IPS DF 4.7 (cell line): ENCODE data around the gene PPP1R16B.
A peak's percentile ranks its signal among the peaks of the same experiment; 100 is the strongest.

Experiments used
- DNase-seq: peaks from one replicate; pipeline ENCODE4 v3.0.0-alpha.2; 2013; ENCODE audit warnings: low spot score; ENCODE audit errors: extremely low read depth

PPP1R16B gene

DNA sequence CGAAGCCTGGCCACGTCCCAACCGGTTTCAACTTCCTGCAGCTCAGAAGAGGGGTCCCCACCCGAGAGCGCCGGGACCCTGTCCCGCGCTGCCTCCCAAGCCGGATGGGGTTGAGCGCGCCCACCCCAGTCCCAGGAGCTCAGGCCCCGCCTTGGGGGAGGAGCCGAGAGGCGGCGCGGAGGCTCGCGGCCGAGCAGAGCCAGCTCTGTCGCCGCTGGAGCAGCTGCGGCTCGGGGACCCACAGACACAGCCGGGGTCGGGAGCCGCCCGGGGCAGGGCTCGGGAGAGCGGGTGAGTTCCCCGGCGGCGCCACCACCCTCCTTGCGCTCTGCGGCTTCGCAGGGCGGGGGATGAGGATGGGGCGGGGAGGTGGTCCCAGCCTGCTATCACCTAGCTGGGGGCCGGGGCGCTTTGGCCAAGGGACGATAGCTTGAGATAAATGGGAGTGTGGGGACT, at the start of gene PPP1R16B:
Gene PPP1R16B (plus strand): TSS at position 196 of the 456 bp plus-strand sequence. CDS start 30,229 bp downstream, outside the sequence.
- no peak for DNase-seq

DNA sequence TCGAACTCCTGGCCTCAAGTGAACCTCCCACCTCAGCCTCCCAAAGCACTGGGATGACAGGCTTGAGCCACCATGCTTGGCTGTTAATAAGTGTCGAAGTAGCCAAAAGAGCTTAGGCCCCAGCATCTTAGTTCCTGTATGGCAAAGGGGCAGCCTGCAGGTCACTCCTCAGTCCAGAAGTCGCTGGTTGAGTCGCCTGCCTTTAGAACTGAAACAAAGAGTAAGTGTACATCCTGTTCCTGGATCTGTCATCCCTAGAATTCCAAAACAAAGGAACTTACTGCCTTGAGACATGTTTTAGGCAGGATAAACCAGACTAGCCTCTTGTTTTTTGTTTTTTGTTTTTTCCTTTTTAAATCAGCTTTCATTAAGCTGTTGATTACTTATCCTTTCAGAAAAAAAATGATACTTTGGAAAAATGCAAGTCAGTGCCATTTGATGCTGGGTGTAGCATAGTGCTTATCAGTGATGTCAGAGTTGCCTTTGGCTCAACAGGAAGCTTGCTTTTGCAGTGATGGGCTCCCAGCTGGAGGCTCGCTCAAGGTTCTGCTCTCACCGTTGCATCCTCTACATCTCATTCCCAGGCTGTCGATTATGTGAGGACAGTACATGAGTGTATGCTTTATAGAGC, 48.2 kb upstream of the PPP1R16B start:
- no peak for DNase-seq

DNA sequence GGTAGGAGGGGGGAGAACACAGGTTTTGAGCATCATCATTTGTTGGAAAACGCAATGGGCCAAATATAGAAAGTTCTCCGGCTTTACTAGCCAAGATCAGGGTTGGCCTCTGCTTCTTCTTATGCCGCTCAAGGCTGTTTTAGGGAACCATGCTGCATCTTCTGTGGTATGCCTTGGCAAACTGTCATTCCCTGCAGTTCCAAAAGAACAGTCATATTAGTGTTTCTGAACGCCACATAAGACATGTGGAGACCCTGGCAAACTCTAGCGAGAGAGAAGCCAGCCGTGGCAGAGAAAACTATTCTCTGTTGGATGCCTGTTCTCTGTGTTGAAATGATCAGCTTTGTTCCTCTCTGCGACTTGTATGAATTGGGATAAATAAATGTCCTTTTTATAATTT, 46.4 kb upstream of the PPP1R16B start:
- no peak for DNase-seq

DNA sequence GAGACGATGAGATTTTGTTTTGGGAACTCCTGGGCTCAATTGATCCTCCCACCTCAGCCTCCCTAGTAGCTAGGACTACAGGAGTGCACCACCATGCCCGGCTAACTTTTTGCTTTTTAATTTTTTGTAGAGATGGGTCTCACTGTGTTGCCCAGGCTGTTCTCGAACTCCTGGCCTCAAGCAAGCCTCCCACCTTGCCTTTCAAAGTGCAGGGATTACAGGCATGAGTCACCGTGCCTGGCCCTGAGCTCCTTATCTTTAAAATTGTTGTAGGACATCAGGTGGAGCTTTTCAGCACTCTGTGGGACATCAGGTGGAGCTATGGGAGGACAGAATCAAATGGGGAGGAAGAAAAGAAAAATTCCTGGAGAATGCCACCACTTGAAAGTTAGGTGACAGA, 44.5 kb upstream of the PPP1R16B start:
- no peak for DNase-seq

DNA sequence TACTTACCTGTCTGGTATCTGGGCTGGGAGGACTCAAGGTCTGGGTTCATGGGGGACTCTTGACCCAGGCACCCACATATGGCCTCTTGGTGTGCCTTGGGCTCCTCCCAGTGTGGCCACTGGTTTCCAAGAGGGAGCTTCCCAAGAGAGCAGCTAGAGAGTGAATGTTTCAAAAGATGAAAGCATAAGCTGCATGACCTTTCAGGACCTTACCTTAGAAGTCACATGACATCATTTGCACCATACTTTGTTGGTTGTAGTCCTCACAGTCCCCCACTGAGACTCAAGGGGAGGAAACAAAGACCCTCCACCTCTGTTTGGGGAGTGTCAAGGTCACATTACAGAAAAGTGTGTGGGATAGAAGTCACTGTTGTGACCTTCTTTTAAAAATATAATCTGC, 43.3 kb upstream of the PPP1R16B start:
- no peak for DNase-seq

DNA sequence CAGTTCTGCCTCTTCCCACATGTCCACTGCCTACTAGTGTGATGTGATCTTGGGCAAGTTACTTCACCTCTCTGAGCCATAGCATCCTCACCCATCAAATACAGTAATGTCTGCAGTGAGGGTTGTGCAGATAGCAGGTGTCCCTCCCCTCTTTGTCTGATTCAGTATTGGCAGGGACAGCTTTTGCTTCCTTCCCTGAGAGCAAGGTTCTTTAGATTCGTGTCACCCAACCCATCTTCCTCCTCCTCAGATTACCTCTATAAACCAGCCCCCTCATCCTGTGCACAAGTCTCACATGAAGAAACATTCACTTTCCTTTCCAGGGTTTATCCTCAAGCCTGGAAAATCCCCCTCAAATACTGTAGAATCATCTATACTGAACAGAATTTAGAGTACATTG, 41.9 kb upstream of the PPP1R16B start:
- DNase-seq, result no peak

DNA sequence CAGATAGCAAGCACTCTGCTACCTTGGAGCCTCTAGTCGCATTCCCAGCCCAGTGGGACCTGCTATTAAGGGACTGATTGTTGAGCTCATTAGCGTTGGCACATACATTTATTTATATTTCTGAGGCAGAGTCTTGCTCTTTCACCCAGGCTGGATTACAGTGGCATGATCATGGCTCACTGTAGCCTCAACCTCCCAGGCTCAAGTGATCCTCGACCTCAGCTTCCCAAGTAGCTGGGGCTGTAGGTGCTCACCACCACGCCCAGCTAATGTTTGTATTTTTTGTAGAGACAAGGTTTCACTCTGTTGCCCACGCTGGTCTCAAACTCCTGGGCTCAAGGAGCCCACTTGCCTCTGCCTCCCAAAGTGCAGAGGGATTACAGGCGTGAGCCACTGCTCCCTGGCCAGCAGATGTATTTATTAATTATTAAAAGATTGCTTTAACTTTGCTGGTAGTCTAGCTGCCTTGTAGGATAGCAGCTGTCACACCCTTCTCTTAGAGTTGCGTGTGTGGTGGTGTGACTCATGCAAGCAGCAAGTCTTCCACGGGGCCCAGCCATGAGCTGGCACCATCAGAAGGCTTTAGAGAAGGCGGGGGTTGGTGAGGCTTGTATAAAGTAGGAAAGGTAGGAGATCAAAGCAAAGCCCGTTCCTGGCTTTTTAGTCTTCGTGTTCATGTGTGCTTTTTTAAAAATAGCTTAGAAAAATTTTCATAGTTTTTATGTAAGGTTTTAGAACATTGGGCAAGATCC, 40.8 kb upstream of the PPP1R16B start:
- no peak for DNase-seq

DNA sequence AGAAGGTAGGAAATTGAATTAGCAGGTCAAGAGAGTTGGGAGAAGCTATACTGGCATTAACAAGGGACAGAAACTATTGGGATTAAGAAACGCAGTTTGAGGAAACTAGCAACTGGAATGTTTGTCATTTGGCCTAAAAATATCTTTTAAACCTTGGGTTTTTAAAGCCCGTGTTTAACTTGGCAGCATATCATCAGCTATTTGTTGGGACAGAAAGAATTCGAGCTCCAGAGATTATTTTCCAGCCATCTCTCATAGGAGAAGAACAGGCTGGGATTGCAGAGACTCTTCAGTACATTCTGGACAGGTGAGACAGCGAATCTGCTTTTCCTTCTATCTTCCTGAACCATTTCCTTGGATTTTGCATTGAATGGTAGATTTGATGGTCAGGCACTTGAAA, 39.4 kb upstream of the PPP1R16B start:
- DNase-seq, result no peak

DNA sequence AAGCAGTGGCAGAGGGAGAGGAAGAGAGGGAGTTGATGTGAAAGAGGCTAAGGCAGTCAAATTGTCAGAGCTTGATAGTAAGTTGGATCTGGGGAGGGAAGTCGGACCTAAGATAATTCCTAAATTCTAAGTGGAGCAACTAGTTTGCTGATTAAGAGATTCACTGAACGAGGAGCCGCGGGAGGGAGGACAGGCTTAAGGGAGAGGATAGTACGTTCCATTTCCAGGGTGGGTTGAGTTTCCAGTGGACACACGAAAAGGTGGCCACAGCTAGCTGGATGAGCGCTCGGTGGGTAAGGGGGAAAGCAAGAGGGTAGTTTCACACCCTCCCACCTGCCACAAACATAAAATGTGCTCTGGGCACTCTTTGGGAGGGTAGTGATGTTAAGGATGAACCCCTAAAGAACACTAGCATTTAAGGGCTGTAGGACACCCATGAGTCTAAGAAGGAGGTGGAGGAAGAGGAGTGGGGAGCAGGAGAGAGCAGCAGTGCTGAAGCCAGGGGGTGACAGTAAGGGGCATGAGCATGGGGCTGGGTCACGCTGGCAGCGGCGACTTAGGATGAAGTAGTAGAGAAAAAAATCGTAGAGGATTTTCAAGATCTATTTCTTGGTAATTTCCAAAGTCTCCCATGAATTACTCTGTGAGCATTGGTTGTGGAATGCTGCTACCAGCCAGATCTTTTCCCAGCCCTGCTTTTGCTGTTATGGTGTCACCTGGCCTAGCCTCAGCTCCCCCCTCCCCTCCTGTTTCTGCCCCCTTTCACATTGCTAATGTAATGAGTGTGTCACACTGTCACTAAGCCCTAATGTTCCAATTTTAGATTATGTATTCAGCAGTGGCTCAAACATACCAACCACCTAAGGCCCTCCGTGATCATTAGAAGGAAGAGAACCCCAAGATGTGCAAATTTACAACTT, 35.9 kb upstream of the PPP1R16B start:
- no peak for DNase-seq

DNA sequence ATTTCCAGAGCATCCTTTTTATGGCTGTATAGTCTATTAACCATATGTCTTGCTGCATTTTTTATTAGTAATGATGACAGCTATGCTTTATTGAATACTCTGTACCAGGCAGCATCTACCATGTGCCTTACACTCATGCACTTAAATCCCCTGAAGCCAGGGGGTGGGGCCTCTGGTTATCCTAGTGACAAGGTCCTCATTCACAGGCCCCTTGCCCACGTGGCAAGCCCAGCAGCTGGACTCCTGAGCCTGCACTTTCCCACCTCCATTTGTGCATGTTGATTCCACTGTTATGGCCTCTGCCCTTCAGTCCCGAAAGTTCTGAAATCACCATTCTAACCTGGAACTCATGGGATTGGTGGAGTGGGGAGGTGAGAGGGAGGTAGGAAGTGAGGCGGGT, 35.0 kb upstream of the PPP1R16B start:
- no peak for DNase-seq

DNA sequence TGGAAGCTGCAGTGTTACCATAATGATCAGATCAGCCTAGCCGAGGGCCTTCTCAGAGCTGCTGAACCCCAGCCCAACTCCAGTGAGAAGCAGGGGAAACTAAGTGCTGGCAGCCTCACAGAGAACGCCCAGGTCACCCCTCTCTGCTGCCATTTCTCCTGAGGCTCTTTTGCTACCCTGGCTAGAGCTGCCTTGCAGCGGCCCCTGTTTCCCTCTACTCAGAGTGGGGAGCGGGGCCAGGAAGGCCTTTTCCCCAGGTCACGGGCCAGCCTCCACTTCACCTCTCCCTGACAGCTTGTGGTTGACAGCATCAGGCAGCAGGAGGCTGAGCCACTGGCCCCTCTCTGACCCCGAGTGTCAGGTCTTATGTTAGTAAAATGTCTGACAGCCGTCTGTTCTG, 34.5 kb upstream of the PPP1R16B start:
- no peak for DNase-seq

DNA sequence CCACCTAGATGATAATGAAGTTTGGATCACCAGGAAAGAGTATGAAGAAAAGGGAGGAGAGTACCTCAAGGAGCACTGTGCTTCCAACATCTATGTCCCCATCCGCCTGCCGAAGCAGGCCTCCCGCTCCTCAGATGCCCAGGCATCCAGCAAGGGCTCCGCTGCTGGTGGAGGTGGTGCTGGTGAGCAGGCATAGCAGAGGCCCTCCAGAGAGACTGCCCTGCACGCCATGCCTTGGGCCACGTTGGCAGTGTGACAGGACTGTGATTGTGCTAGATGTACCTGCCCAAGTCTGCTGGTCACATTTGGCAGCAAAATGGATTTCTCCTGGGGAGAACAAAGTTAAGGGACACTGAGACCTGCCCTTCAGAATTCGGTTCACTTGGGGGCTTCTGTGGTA, 33.9 kb upstream of the PPP1R16B start:
- no peak for DNase-seq

DNA sequence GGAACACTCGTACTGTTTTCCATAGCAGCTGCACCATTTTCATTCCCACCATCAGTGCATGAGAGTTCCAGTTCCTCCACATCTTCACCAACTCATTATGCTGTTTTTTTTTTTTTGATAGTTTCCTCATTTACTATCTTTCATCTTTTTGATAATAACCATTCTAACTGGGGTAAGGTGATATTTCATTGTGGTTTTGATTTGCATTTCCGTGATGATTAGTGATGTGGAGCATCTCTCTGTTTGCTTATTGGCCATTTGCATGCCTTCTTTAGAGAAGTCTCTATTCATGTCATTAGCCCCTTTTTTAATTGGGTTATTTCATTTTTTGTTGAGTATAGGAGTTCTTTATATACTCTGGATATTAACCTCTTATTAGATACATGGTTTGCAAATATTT, 31.3 kb upstream of the PPP1R16B start:
- no peak for DNase-seq

DNA sequence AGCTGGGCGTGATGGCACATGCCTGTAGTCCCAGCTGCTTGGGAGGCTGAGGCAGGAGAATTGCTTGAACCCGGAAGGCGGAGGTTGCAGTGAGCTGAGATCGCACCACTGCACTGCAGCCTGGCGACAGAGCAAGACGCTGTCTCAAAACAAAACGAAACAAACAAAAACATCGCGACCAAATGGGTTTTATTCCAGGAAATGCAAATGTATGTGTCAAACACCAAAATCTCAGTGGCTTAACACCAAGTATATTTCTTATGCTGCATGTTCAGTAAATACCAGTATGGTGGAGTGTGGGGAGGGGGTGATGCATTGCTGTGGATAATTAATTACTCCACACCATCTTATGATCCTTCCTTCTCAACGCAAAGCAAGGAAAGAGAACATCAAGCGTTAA, 29.1 kb upstream of the PPP1R16B start:
- no peak for DNase-seq

DNA sequence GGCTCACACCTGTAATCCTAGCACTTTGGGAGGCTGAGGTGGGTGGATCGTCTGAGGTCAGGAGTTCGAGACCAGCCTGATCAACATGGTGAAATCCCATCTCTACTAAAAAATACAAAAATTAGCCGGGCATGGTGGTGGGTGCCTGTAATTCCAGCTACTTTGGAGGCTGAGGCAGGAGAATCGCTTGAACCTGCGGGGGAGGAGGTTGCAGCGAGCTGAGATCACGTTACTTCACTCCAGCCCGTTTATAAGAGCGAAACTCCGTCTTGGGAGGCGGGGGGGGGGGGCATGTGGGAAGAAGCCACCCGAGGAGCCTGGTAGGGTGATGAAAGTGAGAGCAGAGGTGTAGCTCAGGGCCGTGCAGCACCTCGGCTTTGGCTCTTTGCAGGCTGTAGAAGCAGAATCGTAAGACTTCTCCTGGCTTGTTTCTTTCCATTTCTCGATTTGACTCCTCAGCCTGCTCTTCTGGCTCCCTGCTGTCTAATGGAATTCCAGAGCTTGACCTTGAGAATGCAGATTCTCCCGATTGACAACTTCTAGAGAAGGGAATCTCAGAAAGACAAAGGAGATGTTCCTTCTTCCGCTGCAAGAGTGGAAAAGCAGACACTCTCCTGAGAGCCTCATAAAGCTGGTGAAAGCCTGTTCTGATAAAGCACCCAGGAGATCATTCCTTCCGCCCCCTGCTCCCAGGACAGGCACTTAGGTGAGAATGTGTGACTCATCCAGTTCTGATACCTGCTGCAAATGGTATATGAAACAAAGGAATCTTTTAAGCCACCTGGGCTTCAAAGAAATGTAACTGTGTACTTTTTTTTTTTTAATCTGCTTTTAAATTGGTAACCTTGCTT, 26.0 kb upstream of the PPP1R16B start:
- peak; percentile 95 for DNase-seq

DNA sequence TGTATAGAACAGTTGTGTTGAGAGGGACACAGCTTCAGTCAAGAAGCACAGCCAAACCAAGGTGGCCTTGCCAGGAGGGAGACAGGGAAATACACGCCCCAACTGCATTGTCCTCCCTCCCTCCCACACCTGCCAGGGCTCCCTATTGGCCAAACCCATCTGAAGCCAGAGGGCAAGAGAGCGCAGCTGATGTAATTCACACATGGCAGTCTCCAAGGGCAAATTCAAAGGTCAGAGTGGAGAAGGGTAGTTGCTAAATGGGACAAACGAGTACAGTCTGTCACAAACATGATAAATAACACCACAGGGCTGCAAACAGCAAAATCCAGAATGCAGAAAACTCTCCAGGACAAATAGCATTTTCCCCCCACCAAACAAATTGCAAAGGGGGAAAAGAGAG, 23.2 kb upstream of the PPP1R16B start:
- no peak for DNase-seq

DNA sequence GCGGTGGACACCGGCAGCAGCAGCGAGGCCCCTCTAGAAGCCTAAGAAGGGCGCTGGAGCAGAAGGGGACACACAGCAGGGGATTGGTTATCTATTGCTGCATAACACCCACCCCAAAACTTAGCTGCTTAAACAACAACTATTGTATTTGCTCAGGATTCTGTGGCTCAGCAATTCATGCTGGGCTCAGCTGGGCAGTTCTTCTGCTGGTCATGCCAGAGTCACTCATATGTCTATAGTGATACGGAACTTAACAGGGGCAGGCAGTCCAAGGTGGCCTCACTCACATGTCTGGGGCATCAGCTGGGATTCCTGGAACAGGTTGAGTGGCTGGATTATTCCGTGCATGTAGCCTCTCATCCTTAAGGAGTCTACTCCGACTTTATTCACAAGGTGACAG, 17.6 kb upstream of the PPP1R16B start:
- DNase-seq, result no peak

DNA sequence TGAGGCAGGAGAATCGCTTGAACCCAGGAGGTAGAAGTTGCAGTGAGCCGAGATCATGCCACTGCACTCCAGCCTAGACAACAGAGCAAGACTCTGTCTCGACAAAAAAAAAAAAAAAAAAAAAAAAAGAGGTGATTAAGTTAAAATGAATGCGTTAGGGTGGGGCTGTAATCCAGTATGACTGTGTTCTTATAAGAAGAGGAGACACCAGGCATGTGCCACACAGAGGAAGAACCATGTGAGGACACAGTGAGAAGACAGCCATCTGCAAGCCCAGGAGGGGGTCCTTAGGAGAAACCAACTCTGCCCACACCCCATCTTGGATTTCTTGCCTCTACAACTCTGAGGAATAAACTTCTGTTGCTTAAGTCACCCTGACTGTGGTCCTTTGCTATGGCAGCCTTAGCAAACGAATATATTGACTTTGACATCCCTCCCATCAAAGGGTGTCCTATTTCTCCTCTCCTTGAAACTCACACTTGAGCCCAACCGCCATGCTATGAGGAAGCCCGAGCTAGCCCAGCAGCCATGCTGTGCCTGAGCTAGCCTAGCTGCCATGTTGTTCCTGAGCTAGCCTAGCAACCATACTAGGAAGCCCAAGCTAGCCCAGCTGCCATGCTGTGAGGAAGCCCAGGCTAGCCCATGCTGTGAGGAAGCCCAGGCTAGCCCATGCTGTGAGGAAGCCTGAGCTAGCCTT, 15.8 kb upstream of the PPP1R16B start:
- no peak for DNase-seq

DNA sequence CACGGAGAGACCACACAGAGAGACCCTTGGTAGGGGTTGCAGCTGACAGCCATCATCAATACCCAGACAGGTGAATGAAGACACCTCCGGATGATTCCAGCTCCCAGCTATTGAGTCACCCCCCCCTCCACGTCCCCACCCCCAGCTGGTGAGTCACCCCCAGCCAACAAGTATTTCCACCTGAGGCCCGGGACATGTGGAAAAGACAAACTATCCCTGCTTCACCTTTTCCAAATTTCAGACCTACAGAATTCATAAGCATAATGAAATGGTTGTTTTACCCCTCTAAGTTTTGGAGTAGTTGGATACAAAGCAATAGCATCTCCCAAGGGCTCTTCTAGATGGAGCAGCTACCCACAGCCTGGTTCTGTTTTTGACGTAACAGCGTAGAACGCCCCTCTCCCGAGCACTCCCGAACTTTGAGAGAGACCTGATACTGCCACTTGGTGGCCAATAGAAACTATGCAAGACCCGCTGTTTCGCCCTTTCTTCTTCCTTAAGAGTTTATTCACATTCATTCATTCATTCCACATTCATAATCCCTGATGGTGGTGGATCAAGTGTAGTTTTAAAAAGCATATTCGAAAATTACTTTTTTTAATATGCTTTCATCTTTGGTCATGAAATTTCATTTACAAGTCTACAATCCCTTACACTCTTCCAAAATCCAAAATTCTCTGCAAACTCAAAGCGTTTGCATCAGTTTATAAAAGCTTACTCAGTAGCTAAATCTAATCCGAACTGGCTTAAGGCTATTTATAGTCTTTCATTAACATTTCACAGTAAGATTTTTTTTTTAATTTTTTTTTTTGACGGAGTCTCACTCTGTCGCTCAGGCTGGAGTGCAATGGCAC, 15.1 kb upstream of the PPP1R16B start:
- no peak for DNase-seq

DNA sequence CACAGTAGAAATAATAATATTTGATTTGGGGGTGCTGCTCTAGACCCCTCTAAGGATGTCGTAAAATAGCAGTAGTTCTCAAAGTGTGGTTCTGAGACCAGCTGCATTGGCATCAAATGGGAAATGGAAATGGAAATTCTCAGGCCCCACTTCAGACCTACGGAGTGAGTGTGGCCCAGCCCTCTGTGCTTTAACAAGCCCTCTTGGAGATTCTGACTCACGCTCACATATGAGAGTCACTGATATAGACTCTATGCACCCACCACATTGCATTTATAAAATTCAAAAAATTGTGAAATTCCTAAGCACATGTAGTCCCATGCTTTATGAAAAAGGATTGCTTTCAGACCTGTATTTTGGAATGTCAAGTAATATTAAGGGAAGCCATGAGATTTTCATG, 14.2 kb upstream of the PPP1R16B start:
- DNase-seq, result no peak
